HG02973 (cell line): ENCODE measurements around the gene MRPL14.
"Not testable (repeated sequence)": the region's sequence is repeated elsewhere in the genome, so short reads cannot be mapped to it uniquely, and the experiment has no call there.

Source experiments
- ATAC-seq: cut with Tn5 transposase; IDR thresholded peaks from one replicate; pipeline ENCODE4 v1.9.1; 2021; ENCODE audit warnings: moderate library complexity; ENCODE audit not compliant: unreplicated experiment

The MRPL14 gene

DNA sequence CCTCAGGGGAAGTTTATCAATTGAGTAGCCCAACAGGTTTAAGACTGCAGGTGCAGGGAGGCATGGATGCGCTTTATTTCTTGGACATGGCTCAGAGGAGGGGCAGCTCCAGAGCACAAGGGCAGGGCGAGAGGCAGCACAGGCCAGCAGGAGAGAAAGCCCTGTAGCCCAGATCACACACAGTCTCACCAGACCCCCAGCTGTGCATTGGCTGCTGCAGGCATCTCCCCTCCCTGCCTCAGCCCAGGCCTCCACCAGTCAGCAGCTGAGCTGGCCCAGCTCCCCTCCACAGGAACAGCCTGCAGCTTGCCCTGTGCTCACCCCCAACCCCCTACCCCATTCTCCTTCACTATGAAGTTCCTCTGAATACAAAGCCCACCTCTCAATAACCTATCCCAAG lies 24.7 kb downstream of the MRPL14 start:
- ATAC-seq, result no peak

DNA sequence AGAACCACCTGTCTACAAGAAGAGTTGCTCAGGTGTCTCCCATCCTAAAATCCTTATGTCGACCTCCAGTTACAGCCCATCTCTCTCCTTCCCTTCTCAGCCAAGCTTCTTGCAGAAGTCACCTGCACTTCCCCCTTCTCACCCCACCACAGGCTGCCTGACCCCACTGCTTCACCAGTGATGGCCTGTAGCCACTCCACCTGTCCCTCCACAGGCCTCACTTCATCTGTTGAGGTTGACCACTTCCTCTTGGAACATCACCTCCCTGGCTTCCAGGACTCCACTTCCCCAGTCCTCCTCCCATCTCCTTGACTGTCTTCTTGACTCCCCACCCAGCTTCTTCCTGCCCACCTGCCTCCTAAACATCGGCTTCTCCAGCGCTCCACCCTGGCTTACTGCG lies 25.4 kb downstream of the MRPL14 start:
- ATAC-seq, result no peak

DNA sequence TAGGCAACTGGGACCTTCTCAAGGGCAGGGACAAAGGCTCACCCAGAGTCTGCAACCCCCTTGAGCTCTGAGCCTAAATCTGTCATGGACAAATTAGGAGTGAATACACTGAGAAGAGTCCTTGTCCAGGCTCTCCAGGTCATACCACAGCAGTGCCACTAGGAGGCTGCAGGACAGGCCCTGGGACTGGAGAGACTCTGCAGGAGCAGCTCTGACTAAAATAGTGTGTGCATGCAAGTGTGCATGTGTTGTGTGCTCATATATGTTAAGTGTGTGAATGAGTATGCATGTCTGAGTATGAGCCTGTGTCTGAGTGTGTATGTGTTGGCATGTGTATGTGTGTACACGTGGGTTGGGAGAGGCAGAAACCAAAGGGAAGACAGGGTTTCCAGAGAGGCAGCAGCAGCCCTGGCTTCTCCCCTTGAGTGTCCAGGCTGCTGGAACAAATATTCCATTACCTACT lies 27.1 kb downstream of the MRPL14 start:
- no peak for ATAC-seq

DNA sequence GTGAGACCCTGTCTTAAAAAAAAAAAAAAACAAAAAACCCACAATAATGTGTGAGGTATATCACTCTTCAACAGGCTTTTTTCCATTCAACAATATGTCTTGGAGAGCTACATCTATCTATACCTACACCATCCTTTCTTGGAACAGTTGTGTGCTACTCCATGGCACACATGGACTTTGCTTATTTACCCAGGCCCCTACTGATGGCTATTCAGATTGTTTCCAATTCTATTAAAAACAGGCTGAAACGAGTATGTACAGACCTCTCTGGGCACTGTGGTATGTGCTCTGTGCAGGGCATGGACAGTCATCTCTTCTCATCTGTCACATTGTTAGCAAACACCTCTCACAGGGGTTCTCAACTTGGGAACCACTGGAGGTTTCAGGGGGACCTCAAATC lies 28.1 kb downstream of the MRPL14 start:
- ATAC-seq, result no peak

DNA sequence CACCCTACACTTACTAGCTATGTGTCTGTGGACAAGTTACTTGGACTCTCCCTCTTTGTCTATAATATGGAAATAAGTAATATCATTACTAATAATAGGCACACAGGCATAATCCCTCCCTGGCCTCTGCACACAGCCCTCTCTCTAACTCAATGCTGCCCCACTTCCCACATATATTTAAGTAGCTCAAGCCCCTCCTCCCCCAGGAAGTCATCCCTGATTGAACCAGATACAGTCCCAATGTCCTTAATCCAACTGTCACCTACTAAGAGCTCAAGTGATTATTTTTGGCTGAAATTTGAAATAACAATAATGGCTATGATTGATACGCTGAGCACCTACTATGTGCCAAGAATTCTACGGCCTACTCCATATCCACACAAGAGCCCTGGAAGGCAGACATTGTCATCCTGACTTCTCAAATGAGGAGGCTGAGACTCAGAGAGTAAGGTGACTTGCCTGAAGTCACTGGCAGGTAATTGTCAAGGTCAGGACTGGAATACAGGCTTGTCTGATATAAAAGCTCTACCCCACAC lies 29.4 kb downstream of the MRPL14 start:
- ATAC-seq, result no peak

DNA sequence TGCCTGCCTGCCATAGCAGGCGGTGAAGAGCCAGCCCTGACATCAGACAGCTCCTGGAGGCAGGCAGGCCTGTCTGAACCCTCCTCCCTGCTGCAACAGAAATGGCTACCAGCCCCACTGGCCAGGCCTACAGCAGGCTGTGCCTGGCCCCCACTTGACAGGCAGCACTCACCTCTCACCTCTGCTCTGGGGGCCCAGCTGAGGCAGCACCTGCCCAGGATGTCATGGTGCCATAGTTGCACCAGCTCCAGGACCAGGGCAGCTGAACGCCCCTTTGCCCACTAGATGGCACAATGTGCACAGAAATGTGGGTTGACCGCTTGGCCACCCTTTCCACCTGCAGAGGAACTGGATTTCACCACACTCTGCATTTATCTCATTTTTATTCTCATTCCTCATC lies 30.6 kb downstream of the MRPL14 start:
- ATAC-seq, result peak; percentile 52

DNA sequence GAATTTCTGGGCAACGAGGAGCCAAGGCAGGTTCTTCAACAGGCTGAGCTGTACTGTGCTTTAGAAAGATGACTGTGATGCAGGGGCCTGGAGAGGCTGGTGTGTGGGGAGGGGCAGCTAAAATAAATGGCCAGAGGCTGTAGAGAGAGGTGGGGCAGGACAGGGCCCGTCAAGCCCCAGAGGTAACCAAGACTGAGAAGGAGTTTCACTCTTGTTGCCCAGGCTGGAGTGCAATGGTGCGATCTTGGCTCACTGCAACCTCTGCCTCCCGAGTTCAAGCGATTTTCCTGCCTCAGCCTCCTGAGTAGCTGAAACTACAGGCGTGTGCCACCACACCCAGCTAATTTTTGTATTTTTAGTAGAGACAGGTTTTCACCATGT lies 32.0 kb downstream of the MRPL14 start:
- ATAC-seq, result not testable (repeated sequence)

DNA sequence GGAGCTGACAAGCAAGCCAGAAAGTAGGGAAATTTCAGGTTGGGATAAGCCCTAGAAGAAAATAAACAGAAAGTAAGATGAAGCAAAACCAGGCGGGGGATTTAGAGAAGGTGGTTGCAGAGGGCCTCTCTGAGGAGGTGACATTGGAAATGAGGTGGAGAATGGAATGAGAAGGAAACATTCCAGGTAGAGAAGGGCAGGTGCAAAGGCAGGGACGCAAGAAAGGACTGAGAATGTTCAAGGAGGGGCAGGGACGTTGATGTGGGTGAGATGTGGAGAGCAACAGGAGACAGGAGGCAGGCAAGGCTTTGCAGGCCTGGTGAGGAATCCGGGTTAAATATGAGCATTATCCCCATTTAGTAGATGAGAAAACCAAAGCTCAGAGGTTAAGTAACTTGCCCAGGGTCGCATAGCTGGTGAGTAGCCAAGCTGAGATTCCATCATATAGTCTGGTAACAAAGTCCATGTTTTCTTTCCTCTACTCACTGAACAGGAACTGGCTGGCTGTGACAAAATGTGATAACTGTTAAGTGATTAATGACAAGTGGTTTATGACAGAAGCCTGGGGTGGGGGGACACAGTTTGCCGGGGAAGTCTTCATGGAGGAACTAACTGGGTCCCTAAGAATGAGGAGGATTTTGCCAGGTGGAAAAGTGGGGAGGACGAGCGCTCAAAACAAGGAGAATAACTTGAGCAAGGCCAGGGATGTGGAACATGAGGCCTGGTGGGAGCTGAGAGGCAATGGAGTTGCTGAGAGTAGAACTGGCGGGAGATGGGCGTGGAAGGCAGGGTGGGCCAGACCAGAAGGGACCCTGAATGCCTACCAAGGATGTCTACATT lies 32.6 kb downstream of the MRPL14 start:
- no peak for ATAC-seq

DNA sequence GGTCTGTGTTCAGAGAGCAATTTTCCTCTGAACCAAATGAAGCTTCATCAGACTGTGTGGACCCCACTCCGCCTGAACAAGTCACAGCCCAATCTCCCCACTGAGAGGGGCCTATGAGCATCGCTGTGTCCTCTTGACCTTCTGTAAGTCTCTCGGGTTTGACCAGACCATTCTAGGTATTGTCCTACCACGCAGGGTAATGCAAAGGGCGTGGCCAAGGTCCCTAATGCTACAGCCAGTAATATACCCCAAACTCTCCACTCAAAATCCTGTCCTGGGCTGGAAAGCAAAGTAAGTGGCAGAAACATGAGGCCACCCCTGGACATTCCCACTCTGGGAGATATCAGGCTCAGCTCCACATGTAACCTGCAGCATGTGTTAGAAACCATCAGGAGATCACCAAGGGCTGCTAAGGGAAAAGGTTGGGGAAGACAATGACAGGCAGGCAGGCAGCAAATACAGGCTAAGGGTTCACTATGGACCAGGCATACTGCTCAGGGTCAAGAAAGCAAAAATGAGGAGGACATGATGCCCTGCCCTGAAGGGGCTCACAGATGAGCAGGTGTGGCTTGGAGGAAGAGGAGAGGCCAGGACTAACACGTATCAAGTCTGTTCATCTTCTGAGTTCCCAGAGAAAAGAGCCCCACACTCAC lies 33.4 kb downstream of the MRPL14 start:
- ATAC-seq, result no peak

DNA sequence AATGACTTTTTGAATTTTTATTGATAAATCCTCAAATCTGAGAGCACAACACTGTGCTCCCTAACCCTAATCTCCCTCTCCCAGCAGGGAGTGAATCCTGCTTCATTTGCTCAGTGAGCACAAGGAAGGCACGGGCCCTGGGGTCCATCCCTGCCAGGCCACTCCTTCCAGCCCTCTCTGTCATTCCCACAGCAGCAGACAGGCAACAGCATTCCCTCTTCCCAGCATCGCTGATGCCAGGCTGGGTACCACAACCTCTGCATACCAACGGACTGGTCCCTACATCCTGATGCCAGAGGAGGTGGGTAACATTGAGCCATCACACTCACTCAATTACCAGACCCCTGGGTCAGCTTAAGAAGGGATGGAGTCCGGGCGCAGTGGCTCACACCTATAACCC lies 34.2 kb downstream of the MRPL14 start:
- ATAC-seq, result no peak

DNA sequence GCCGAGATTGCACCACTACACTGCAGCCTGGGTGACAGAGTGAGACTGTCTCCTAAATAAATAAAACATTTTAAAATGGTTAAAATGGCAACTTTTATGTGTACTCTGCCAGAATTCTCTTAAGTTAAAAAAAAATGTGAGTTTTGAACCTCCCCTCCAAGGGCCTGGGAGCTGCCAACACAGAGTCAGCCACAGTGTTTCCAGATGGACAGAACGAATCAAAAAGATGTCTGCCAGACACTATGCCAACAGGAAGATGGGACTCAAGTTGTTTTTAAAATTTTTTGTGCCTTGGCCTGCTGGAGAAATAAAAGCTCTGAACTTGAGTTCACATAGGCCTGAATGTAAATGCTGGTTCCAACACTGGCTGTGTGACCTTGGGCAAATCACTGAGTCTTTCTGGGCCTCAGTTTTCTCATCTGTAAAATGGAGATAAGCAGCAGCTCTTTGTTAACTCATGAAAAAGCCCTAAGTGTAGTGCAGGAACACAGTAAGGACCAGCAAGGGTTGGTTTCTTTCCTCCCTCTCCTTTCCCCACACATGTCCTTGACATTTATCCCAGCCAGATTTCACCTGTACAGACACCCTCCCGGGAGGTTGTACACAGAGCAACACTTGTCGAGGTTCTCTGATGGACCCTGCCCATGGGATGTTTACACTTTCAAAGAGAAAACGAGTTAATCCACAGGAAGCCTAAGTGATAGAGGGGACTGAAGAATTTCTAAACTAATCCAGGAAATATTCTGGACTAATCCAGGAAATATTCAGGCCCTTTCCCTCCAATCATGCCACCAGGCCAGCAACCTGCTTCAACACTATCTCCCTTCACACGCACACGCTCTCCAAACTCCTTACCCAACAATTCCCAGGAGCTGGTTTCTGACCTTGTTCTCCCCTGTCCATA lies 35.0 kb downstream of the MRPL14 start:
- no peak for ATAC-seq

DNA sequence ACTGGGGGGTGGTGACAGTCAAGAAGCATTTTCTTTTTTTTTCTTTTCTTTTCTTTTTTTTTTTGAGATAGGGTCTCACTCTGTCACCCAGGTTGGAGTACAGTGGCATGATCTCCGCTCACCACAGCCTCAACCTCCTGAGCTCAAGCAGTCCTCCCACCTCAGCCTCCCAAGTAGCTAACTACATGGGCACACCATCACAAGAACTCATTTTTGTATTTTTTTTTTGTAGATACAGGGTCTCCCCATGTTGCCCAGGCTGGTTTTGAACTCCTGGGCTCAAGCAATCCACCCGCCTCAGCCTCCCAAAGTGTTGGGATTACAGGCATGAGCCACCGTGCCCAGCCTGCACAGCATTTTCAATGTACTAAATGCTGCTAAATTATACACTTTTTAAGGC lies 35.9 kb downstream of the MRPL14 start:
- ATAC-seq, result not testable (repeated sequence)

DNA sequence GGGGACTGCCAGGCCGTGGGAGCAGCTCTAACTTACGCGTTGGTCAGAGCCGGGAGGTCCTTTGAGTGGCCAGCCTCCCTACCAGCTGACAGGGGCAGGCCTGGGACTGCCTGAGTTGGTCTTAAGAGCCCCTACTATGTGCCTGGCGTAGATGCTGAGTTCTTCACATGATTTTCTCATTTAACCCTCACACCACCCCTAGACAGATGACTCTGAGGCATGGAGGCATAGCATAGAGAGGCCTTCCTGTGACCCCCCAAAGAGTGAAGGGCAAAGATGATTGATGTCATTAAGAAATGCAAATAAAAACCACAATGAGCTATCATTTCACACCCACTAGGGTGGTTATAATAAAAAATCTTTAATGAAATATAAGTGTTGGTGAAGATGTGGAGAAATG lies 36.8 kb downstream of the MRPL14 start:
- ATAC-seq, result no peak

DNA sequence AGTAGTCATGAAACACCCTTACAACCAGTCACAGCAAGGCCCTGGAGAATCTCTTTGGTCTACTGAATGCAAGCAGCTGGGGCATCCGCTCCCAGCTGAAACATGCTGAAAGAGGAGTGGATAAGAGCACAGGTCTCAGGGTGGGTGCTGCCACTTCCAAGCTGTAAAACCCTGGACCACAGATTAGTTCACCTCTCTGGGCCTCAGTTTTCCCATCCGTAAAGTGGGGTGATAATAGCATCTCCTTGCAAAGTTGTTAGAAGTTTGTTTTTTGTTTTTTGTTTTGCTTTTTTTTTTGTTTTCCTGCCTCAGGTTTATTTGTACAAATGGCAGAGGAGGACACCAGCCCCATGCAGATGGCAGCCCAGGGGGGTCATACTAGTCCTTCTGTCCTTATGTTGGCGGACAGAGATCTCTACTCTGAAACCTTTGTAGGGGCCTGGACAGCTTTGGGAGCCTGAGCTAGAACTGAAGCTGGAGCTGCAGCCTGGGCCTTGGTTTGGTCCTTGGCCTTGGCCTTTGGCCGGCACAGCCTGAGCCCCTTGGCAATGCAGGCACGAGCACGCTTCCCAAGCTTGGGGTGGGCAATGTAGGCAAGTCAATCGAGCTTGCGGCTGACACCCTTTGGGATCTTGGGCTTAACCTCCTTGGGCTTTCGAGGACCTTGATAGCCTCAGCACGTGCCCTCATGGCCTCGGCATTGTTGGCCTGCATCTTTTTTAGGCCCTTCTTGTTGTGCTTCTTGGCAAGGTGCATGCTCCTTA lies 38.2 kb downstream of the MRPL14 start:
- no peak for ATAC-seq

DNA sequence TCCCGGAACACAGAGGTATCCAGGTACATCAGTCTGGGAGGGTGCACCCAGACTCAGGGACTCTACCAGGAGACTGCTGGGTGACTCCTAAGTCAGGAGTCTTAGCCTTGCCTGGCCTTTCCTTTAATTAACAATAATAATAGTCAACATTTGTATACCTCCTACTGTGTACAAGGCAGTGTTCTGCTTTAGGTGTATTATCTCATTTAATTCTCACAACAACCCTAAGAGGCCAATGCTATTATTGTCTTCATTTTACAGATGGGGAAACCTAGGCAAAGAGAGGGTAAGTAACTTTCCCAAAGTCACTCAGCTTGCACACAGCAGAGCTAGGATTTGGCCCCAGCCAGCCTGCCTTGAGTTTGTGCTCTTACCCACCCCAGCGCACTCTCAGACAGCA lies 39.6 kb downstream of the MRPL14 start:
- ATAC-seq, result no peak

DNA sequence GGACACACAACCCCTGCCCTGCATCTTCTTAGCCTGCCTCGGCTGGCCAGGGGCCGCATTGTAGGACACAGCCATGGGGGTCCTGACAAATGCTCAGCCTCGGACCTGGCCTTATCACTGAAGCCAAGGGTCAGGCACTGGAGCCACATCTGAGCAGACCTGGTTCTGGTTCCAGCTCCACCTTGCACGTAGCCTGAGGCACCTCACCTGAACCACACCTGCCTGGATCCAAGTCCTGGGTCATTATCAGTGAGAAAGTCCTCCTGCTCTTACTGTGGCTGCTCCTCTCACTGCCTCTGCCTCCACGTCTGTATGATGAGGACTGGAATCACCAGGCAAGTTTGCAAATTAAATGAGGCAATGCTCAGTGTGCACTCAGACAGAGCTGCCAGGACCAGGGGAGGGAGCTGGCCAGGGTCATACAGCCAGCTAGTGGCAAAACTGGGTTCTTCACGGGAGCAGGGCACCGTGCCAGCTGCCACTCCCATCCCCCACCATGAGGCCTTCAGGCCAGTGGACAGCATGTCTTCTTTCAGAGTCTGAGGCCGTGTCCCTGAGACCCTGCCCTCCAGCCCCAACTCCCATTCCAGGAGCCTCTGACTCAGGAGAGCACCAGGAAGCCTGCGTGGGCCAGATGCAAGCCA lies 40.2 kb downstream of the MRPL14 start:
- no peak for ATAC-seq

DNA sequence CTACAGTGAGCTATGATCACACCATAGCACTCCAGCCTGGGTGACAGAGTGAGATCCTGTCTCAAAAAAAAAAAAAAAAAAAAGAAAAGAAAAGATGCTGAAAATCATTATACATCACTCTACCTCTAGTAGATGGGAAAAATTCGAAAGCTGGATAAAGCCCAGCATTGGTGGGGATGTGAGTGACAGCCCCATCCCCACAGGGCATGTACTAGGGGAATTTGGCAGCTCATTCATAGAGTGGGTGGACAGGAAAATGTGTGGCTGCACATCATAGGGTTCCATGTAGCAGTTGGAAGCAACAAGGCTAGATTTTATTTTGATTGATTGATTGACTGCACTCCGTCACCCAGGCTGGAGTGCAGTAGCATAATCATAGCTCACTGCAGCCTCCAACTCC lies 42.0 kb downstream of the MRPL14 start:
- ATAC-seq, result no peak

DNA sequence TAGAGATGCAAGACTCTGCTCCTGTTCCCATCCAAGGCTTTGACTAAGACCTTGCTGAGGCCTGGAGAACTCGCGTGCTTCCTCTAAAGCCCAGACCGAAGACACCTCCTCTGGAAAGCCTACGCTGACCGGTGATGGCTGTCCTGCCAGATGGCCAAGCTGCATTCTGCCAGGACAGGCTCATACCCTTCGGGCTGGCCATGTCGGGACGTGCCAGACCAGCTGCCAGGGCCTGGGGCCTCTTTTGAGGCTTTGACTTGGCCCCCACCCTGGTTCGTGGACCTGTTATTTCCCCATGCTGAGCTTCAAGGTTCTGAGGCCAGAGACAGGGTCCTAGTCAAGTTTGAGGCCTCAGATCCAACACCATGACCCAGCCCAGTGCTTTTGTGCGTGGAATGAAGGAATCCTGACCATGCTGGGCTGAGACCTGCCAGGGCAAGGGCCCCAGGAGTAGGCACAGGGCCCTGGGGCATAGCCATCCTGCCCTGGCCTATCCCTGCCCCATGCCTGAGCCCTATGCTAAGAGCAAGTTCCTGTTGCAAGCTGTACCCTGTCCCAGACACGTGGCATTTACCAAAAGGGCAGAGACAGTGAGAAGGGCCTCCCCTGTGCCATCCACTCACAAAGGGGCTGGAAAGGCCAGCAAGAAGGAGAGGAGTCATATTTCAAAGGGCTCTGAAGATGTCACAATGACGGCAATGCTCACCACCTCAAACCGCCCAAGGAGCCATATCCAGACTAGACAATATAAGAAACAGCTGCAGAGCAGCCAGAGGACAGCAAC lies 42.8 kb downstream of the MRPL14 start:
- no peak for ATAC-seq

DNA sequence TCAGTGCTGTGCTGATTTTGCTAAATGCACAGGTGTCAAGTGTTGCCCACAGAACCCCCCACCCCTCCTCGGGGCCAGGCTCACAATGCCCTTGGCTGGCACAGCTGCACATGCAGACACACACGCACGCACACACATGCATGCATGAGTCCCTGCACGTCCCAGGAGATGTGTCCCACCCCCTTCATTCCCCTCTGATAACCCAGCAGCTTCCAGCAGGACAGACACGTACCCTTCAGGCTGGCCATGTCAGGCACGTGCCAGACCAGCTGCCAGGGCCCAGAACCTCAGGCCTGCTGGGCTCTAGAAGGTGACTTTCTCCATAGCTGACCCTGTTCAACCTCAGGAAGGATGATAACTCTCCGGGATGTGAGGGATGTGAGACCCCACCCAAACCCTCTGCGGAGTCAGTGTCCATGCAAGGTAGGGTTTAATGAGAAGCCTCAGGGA lies 44.4 kb downstream of the MRPL14 start:
- no peak for ATAC-seq
